GM23248 (cell line): ENCODE results near the gene KDM1B. TPM values are rescaled to one million over a fixed set of nuclear protein-coding genes. Genes with fewer than 3 reads are reported as not detected.

Experiments
- DNase-seq: peaks from one replicate; pipeline ENCODE4 v3.0.0-alpha.2; 2015
- H2AFZ ChIP-seq: fragments of 200-600 bp; sonication (generic); 2 replicates; pipeline ENCODE4 v1.6.1; 2016; ENCODE audit warnings: antibody characterized with exemption
- H3F3A ChIP-seq: fragments of 200-600 bp; sonication (generic); 2 replicates; pipeline ENCODE4 v1.6.1; 2016; ENCODE audit warnings: mild to moderate bottlenecking, antibody characterized with exemption, mixed run types; ENCODE audit not compliant: insufficient read depth
- H3K27ac ChIP-seq: fragments of 200-600 bp; sonication (generic); 2 replicates; pipeline ENCODE4 v1.5.1; 2016; ENCODE audit warnings: mild to moderate bottlenecking
- H3K27me3 ChIP-seq: fragments of 200-600 bp; sonication (generic); replicated peaks from 2 replicates; pipeline ENCODE4 v1.6.1; 2016; ENCODE audit warnings: mild to moderate bottlenecking; ENCODE audit not compliant: insufficient read depth
- H3K36me3 ChIP-seq: fragments of 200-600 bp; sonication (generic); 2 replicates; pipeline ENCODE4 v1.6.1; 2016; ENCODE audit warnings: low read depth, mild to moderate bottlenecking
- H3K4me1 ChIP-seq: fragments of 200-600 bp; sonication (generic); 2 replicates; pipeline ENCODE4 v1.6.1; 2016; ENCODE audit warnings: mild to moderate bottlenecking; ENCODE audit not compliant: insufficient read depth
- H3K4me2 ChIP-seq: fragments of 200-600 bp; sonication (generic); one replicate; pipeline ENCODE4 v1.6.1; 2016; ENCODE audit warnings: mild to moderate bottlenecking; ENCODE audit not compliant: unreplicated experiment
- H3K4me3 ChIP-seq: fragments of 200-600 bp; sonication (generic); 2 replicates; pipeline ENCODE4 v1.5.1; 2016; ENCODE audit warnings: mild to moderate bottlenecking
- H3K79me2 ChIP-seq: fragments of 200-600 bp; sonication (generic); 2 replicates; pipeline ENCODE4 v1.6.1; 2016; ENCODE audit warnings: mild to moderate bottlenecking; ENCODE audit not compliant: insufficient read depth
- H3K9ac ChIP-seq: fragments of 200-600 bp; sonication (generic); 2 replicates; pipeline ENCODE4 v1.6.1; 2016; ENCODE audit warnings: mild to moderate bottlenecking
- H3K9me2 ChIP-seq: fragments of 200-600 bp; sonication (generic); 2 replicates; pipeline ENCODE4 v1.6.1; 2016; ENCODE audit warnings: mixed run types, mild to moderate bottlenecking, moderate library complexity; ENCODE audit not compliant: insufficient read depth
- H3K9me3 ChIP-seq: fragments of 200-600 bp; sonication (generic); one replicate; pipeline ENCODE4 v1.6.1; 2017; ENCODE audit warnings: low read depth
- H4K20me1 ChIP-seq: fragments of 200-600 bp; sonication (generic); 2 replicates; pipeline ENCODE4 v1.6.0; 2016; ENCODE audit not compliant: insufficient read depth
- EZH2 ChIP-seq: fragments of 200-600 bp; sonication (generic); IDR thresholded peaks from 2 replicates; pipeline ENCODE4 v1.6.1; 2018; ENCODE audit warnings: antibody characterized with exemption, mild to moderate bottlenecking; ENCODE audit not compliant: insufficient read depth, poor library complexity, severe bottlenecking
- EZH2phosphoT487 ChIP-seq: fragments of 200-600 bp; sonication (generic); IDR thresholded peaks from 2 replicates; pipeline ENCODE4 v1.6.1; 2018; ENCODE audit warnings: antibody characterized with exemption, moderate library complexity, mild to moderate bottlenecking, low read depth; ENCODE audit not compliant: insufficient read depth
- WGBS, 2 experiments: methylation state at CpG; one replicate each; pipeline ENCODE4 v1.1.6; 2015 to 2017; ENCODE audit warnings: low lambda C conversion rate in 2 of 2, low coverage in 1 of 2; ENCODE audit errors: missing lambda C conversion rate in 2 of 2; 5-methylcytosine and 5-hydroxymethylcytosine counted together
- in situ Hi-C: fragments of 300-500 bp; cut with MboI; formaldehyde crosslinking; loops from 2 replicates; pipeline ENCODE4 v1.15.0; 2020
- polyA plus RNA-seq: library from polyadenylated mRNA; unstranded; fragments of >200 nt; fragmentation: Nextera tagmentation; extraction: Ambion mirVana; gene quantifications from 2 replicates; pipeline ENCODE4 v1.2.1, GENCODE V29; 2016
- total RNA-seq: library from RNA; depleted of rRNA; stranded (reverse); fragments of >200 nt; shearing (Covaris generic); gene quantifications from 2 replicates; pipeline ENCODE4 v1.2.3, GENCODE V29; 2014

KDM1B gene
- total and polyA plus RNA-seq, 2 experiments from 2014 or later = 10.2 to 16.0 TPM

- Histone ChIP-seq H3K79me2 (no peaks in the 10 kb centered on the region), H3K27me3 (no peaks in the 10 kb centered on the region), H4K20me1 (no peaks in the 10 kb centered on the region), H2AFZ (peak overlapping the region; percentile 64), H3K4me3 (no peak overlapping the region), H3K36me3 (peaks cover 12% of the 10 kb centered on the region), H3K4me2 (peak overlapping the region; percentile 35), H3K4me1 (peaks cover 11% of the 10 kb centered on the region), H3K27ac (no peak overlapping the region), H3K9me3 (no peaks in the 10 kb centered on the region), H3F3A (no peaks in the 10 kb centered on the region), H3K9me2 (no peaks in the 10 kb centered on the region), H3K9ac (no peak overlapping the region)
- in situ Hi-C loops = loop anchor here (10.0 kb wide), 2 partner anchors 131 to 281 kb away; no protein-coding TSS in a partner anchor
- 7 to 11% methylated on average over 5 of the region's 5 CpGs for WGBS, 2 experiments
- DNase-seq = peak; percentile 24
- no peak for TF ChIP-seq EZH2
- TF ChIP-seq EZH2phosphoT487 = no peak
Measured at GRCh38 chr6:18126121-18126520, 29.1 kb upstream of the KDM1B start.

GRCh38 chr6:18132346-18132745 lies 22.9 kb upstream of the KDM1B start:
- Histone ChIP-seq H3K27ac (no peak overlapping the region), H4K20me1 (no peaks in the 10 kb centered on the region), H3K36me3 (peaks cover 12% of the 10 kb centered on the region), H3K79me2 (no peaks in the 10 kb centered on the region), H3K9ac (no peak overlapping the region), H2AFZ (no peak overlapping the region), H3K4me1 (no peaks in the 10 kb centered on the region), H3K4me3 (no peak overlapping the region), H3K9me2 (no peaks in the 10 kb centered on the region), H3K9me3 (no peaks in the 10 kb centered on the region), H3K4me2 (no peak overlapping the region), H3K27me3 (no peaks in the 10 kb centered on the region), H3F3A (no peaks in the 10 kb centered on the region)
- no peak for DNase-seq
- 95 to 98% methylated on average over 3 of the region's 3 CpGs for WGBS, 2 experiments
- TF ChIP-seq EZH2phosphoT487 (no peak), EZH2 (no peak)
- in situ Hi-C loops = no loop called here

- 94 to 100% methylated on average over 2 of the region's 2 CpGs for WGBS, 2 experiments
- no peak overlapping the region for H3K9ac ChIP-seq
- H3F3A ChIP-seq = no peaks in the 10 kb centered on the region
- no peak overlapping the region for H3K4me2 ChIP-seq
- H3K27me3 ChIP-seq = no peaks in the 10 kb centered on the region
- no peaks in the 10 kb centered on the region for H3K9me2 ChIP-seq
- H3K27ac ChIP-seq = no peak overlapping the region
- no peak overlapping the region for H2AFZ ChIP-seq
- H3K4me1 ChIP-seq = no peaks in the 10 kb centered on the region
- H4K20me1 ChIP-seq = no peaks in the 10 kb centered on the region
- H3K36me3 ChIP-seq = peaks cover 13% of the 10 kb centered on the region; the same call in 1 of the 2 replicates
- no peaks in the 10 kb centered on the region for H3K9me3 ChIP-seq
- in situ Hi-C loops = no loop called here
- no peaks in the 10 kb centered on the region for H3K79me2 ChIP-seq
- H3K4me3 ChIP-seq = no peak overlapping the region
- TF ChIP-seq EZH2phosphoT487 = no peak
- no peak for TF ChIP-seq EZH2
- DNase-seq = no peak
Measured at GRCh38 chr6:18135171-18135570, 20.1 kb upstream of the KDM1B start.

GRCh38 chr6:18136260-18136659 lies 19.0 kb upstream of the KDM1B start:
- no peak overlapping the region for H3K27ac ChIP-seq
- H3K4me1 ChIP-seq = no peaks in the 10 kb centered on the region
- no peak for DNase-seq
- 97% methylated on average over 10 of the region's 10 CpGs for WGBS, 2 experiments
- no peaks in the 10 kb centered on the region for H4K20me1 ChIP-seq
- H3K9ac ChIP-seq = no peak overlapping the region
- no peak overlapping the region for H3K4me3 ChIP-seq
- TF ChIP-seq EZH2 (no peak), EZH2phosphoT487 (no peak)
- H3K9me3 ChIP-seq = no peaks in the 10 kb centered on the region
- 0 out of 2 replicates have a peak, but pooled peaks cover 5% of the 10 kb centered on the region for H3K36me3 ChIP-seq
- no peaks in the 10 kb centered on the region for H3K9me2 ChIP-seq
- H3K79me2 ChIP-seq = no peaks in the 10 kb centered on the region
- in situ Hi-C loops = no loop called here
- H3K27me3 ChIP-seq = no peaks in the 10 kb centered on the region
- no peaks in the 10 kb centered on the region for H3F3A ChIP-seq
- H3K4me2 ChIP-seq = no peak overlapping the region
- no peak overlapping the region for H2AFZ ChIP-seq

- Histone ChIP-seq H3K4me2 (no peak overlapping the region), H3K4me3 (no peak overlapping the region), H4K20me1 (no peaks in the 10 kb centered on the region), H3K9me3 (no peaks in the 10 kb centered on the region), H3K27ac (no peak overlapping the region), H2AFZ (no peak overlapping the region), H3K36me3 (peaks cover 16% of the 10 kb centered on the region; the same call in 1 of the 2 replicates), H3F3A (no peaks in the 10 kb centered on the region), H3K9ac (no peak overlapping the region), H3K9me2 (no peaks in the 10 kb centered on the region), H3K79me2 (no peaks in the 10 kb centered on the region), H3K27me3 (no peaks in the 10 kb centered on the region), H3K4me1 (no peaks in the 10 kb centered on the region)
- no peak for DNase-seq
- 99% methylated on average over 5 of the region's 5 CpGs for WGBS, 2 experiments
- in situ Hi-C loops = no loop called here
- TF ChIP-seq EZH2phosphoT487 (no peak), EZH2 (no peak)
Measured at GRCh38 chr6:18138906-18139305, 16.3 kb upstream of the KDM1B start.
